Measurements from ENCODE around the gene BCCIP.

BCCIP gene

GRCh38 chr10:125815764-125816163 is 7.6 kb upstream of the BCCIP start:
- no peak for TF ChIP-seq CTCF (IDR thresholded peaks at IDR 0.05; ENCODE audit: insufficient read depth, low read length, poor library complexity, severe bottlenecking)
- H3K27me3 ChIP-seq (replicated peaks; ENCODE audit: control insufficient read depth, insufficient read depth, low read length), result no peaks in the 10 kb centered on the region
- DNase-seq (ENCODE audit: extremely low read depth, insufficient read length), result no peak
- H3K4me3 ChIP-seq (replicated peaks; ENCODE audit: low read depth, low read length), result no peak overlapping the region
- H3K36me3 ChIP-seq (ENCODE audit: control insufficient read depth, insufficient read depth, low read length), result peaks cover 3% of the 10 kb centered on the region

DNA sequence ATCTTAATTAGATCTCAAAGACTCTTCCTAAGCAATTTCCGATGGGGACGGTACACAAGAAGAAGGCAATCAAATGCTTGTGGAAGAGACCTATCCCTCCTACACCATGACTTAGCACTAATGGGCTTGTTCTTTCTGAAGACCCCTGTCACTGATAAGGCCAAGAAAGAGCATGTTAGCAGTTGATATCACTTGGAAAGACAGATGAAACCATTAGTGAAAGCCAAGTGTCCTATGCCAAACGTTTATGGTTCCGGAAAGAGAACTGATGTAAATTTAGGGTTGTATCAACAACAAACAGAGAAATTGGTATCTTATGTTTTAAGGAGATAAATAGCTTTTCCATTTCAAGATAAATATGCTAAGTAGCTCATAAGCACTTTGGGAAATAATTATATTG is 6.8 kb upstream of the BCCIP start:
- Histone ChIP-seq H3K4me3 (replicated peaks; ENCODE audit: low read depth, low read length) (no peak overlapping the region), H3K36me3 (ENCODE audit: control insufficient read depth, insufficient read depth, low read length) (peaks cover 3% of the 10 kb centered on the region), H3K27me3 (replicated peaks; ENCODE audit: control insufficient read depth, insufficient read depth, low read length) (no peaks in the 10 kb centered on the region)
- TF ChIP-seq CTCF (IDR thresholded peaks at IDR 0.05; ENCODE audit: insufficient read depth, low read length, poor library complexity, severe bottlenecking), result no peak
- DNase-seq (ENCODE audit: extremely low read depth, insufficient read length), result no peak

DNA sequence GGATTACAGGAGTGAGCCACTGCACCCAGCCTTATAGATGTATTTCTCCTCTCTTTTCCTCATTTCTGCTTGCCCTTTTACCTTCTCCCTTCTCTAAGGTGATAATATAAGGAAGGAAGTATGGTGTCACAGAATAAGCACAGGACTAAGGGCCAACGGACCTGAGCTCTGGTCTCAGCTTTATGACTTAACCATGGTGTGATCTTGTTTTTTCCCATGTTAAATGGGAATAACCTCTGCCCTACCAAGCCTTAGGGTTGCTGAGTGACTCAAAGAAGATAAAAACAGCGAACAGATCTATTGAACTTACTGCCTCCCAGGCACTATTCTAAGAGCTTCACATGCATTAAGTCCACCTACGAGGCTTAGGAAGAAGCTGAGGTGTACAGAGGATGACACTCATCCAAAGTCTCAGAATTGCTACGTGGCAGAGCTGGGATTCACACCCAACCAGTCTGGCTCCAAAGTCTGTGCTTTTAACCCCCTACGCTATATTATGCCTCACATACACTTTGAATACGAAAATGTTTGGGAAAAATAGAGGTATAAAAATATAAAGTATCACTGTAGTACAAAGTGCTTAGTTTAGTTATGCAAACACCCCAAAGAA is 5.9 kb upstream of the BCCIP start:
- TF ChIP-seq CTCF (IDR thresholded peaks at IDR 0.05; ENCODE audit: insufficient read depth, low read length, poor library complexity, severe bottlenecking), result no peak
- H3K36me3 ChIP-seq (ENCODE audit: control insufficient read depth, insufficient read depth, low read length), result peaks cover 3% of the 10 kb centered on the region
- H3K27me3 ChIP-seq (replicated peaks; ENCODE audit: control insufficient read depth, insufficient read depth, low read length), result no peaks in the 10 kb centered on the region
- no peak overlapping the region for H3K4me3 ChIP-seq (replicated peaks; ENCODE audit: low read depth, low read length)
- no peak for DNase-seq (ENCODE audit: extremely low read depth, insufficient read length)

GRCh38 chr10:125820701-125821100 is 2.6 kb upstream of the BCCIP start:
- DNase-seq (ENCODE audit: extremely low read depth, insufficient read length), result no peak
- Histone ChIP-seq H3K27me3 (replicated peaks; ENCODE audit: control insufficient read depth, insufficient read depth, low read length) (no peaks in the 10 kb centered on the region), H3K4me3 (replicated peaks; ENCODE audit: low read depth, low read length) (peak overlapping the region; percentile 5; the same call in 1 of the 2 replicates), H3K36me3 (ENCODE audit: control insufficient read depth, insufficient read depth, low read length) (no peaks in the 10 kb centered on the region; the same call in 1 of the 2 replicates)
- TF ChIP-seq CTCF (IDR thresholded peaks at IDR 0.05; ENCODE audit: insufficient read depth, low read length, poor library complexity, severe bottlenecking), result no peak

DNA sequence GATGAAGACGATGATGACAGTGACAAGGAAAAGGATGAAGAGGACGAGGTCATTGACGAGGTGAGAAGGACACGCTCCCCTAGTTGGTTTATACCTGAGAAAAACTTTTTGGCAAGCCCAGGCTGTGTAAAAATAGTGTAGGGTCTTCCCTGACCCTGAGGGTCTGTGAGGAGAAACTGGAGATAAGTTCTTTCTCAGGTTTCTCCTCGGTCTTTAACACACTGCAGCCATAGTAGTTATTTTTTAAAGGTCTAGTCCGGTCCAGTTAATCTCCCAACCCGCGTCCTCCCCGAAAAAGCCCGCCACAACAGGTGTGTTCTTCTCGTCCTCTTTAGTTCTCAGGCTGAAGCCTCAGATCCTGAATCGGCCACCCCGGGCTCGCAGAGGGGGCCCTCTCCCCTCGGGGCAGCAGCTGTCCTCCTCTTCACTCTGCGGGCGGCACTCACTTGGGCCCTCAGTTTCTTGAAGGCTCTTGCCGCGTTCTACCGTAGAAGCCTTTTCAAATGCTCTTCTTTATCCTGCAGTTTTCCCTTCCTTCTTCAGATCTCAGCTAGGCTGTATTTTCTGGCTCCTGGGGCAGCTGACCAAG is 411 bp downstream of the BCCIP start:
- DNase-seq (ENCODE audit: extremely low read depth, insufficient read length), result peak; percentile 12
- no peak for TF ChIP-seq CTCF (IDR thresholded peaks at IDR 0.05; ENCODE audit: insufficient read depth, low read length, poor library complexity, severe bottlenecking)
- H3K4me3 ChIP-seq (replicated peaks; ENCODE audit: low read depth, low read length), result peak overlapping the region; percentile 91
- peaks cover 7% of the 10 kb centered on the region for H3K36me3 ChIP-seq (ENCODE audit: control insufficient read depth, insufficient read depth, low read length)
- H3K27me3 ChIP-seq (replicated peaks; ENCODE audit: control insufficient read depth, insufficient read depth, low read length), result no peaks in the 10 kb centered on the region

Data from GM06990 (cell line).